ENCODE measurements around the gene INO80.

INO80 gene

DNA sequence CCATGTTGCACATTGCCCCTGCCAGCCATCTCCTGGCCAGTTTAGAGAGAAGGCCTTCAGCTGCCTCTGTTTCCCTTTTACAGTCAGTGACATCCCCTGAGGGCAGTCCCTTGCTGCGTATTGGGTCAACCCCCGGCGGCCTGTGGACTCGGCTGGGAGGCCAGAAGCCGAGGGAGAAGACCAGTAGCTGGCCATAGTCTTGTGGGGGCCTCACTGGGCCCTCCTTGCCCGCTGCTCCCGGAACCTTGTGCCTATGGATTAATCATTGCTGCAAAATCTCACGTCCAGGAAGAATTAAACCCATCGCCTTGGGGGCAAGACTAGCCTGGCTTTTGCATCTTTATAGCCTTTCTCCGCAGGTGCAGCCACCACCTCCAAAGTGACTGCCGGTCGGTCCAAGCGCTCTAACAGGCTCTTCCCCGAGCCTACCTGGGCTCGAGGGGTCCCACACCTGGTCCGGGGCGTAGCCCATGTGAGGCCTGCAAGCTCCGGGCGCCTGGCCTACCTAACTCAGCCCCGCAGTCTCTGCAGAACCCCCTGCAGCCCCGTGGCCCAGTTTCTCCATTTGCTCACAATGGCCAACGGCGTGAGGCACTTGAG lies 163.7 kb downstream of the INO80 start:
- Mint-ChIP-seq H3K27ac (peak overlapping the region; percentile 90), H3K27me3 (no peaks in the 10 kb centered on the region), H3K9me3 (ENCODE audit: low read depth) (no peaks in the 10 kb centered on the region), H3K4me1 (ENCODE audit: low read depth) (peaks cover 25% of the 10 kb centered on the region), H3K4me3 (peak overlapping the region; percentile 91), H3K36me3 (peaks cover 9% of the 10 kb centered on the region)

DNA sequence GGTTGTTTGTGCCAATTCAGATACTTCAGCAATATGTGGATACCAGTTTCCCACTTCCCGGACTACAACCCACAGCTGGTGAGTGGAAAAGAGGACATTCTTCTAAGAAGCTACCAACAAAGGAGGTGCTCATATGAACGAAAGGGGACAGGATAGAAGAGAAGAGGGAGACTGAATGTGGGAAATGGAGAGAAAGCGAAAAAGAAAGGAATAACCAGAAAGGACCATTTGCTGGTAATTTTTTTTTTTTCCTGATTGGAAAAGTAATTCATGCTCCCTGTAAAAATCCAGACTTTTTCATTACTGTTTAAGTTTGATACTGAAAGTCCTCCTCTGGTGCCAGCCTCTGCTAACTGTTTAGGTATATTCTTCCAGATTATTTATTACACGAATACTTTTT lies 164.3 kb downstream of the INO80 start:
- peak overlapping the region; percentile 91 for H3K4me3 Mint-ChIP-seq
- peaks cover 25% of the 10 kb centered on the region for H3K4me1 Mint-ChIP-seq (ENCODE audit: low read depth)
- H3K27me3 Mint-ChIP-seq: no peaks in the 10 kb centered on the region
- no peaks in the 10 kb centered on the region for H3K9me3 Mint-ChIP-seq (ENCODE audit: low read depth)
- H3K36me3 Mint-ChIP-seq: peaks cover 9% of the 10 kb centered on the region
- H3K27ac Mint-ChIP-seq: peak overlapping the region; percentile 84

DNA sequence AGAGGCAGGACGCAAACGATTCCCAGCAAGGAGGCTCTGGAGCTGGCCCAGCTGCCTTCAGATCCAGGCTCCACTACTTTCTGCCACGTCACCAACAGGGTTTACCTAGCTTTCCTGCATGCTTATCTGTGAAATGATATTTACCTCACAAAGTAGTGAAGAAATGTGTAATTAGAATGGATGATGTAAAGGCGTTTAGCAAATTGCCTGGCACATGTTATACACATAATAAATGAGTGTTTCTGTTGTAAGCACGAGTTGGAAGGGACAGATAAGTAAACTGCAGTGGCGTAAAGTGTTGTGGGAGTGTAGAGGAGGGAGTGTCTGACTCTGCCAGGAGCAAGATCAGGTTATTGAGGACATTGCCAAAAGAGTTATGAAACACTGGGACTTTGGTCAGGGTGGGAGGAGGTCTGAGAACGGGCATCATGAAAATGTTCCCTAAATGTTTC lies 166.3 kb downstream of the INO80 start:
- no peaks in the 10 kb centered on the region for H3K9me3 Mint-ChIP-seq (ENCODE audit: low read depth)

DNA sequence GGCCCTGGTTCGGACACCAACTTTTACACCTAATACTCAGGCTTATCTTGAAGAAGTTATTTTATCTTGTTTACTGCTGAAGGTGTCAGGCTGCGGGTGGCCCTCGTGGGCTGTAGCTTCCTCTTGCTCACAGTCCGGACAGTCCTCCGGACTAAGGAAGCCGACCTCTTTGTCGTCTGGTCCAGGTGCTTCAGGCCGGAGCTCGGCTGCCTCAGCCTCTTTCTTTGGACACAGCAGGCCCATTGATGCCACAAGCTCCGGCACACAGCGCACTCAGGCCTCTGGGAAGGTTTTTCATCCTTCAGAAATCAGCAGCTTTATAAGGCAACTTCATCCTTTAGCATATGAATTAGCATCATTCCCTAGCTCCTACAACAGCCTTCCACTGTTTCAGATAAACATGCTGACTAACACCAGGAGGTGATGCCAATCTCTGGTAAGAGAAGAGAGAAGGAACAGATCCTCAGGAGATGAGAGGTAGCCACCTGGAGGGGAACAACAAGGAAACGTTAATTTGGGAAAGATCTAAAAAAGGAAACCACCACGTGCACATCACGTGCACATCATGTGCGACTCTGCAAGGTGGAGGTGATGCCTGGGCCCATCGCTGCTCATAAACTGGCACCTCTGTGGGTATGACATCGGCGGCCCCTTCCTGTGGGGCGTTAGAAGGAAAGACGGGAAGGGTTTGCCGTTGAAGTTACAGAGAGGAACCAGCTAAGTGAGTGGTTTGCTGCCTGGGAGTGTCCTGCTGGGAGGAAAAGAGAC lies 167.2 kb downstream of the INO80 start:
- Mint-ChIP-seq H3K27me3 (no peaks in the 10 kb centered on the region), H3K4me3 (no peak overlapping the region), H3K4me1 (ENCODE audit: low read depth) (peaks cover 13% of the 10 kb centered on the region), H3K27ac (no peak overlapping the region), H3K9me3 (ENCODE audit: low read depth) (no peaks in the 10 kb centered on the region), H3K36me3 (peaks cover 3% of the 10 kb centered on the region)

More for the DNA sequence above, 166.3 kb downstream of the INO80 start:
- H3K27ac Mint-ChIP-seq: no peak overlapping the region
- H3K4me3 Mint-ChIP-seq: no peak overlapping the region
- no peaks in the 10 kb centered on the region for H3K27me3 Mint-ChIP-seq
- peaks cover 18% of the 10 kb centered on the region for H3K4me1 Mint-ChIP-seq (ENCODE audit: low read depth)
- H3K36me3 Mint-ChIP-seq: peaks cover 7% of the 10 kb centered on the region

DNA sequence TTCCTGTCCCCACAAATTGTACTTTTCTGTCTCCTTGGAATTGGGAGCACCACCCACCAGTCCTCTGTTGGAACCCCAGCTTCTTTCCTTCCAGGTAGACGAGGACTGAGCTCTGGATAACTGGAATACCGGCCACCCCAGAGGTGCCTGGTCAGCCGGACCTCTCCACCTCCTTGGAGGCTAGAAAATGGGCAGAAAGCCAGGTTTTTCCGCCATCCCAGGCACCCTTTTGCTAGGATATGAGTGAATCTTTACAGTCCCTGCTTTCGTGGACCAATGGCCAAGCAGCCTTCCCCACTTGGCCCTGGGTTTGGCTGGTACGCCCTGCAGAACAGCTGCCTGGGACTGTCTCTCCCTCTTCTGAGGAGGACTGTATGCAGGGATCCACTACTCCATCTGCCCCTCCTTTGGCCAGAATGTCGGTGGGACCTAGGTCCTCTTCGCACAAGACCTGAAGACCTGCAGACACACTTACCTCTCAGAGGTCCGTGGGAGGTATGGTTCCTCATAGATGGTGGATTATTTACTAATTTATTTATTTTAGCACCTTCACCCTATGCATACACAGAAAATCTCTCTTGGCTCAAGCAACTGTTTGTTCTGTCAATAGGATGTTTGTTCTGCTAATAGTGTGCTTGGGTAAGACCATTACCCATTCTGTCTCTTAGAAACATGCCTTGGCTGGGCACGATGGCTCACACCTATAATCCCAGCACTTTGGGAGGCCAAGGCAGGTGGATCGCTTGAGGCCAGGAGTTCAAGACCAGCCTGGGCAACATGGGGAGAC lies 171.4 kb downstream of the INO80 start:
- Mint-ChIP-seq H3K36me3 (peaks cover 3% of the 10 kb centered on the region), H3K9me3 (ENCODE audit: low read depth) (no peaks in the 10 kb centered on the region), H3K4me1 (ENCODE audit: low read depth) (peaks cover 24% of the 10 kb centered on the region), H3K4me3 (no peak overlapping the region), H3K27me3 (no peaks in the 10 kb centered on the region), H3K27ac (no peak overlapping the region)

GRCh38 chr15:40943764-40944365 lies 172.2 kb downstream of the INO80 start:
- Mint-ChIP-seq H3K4me3 (no peak overlapping the region), H3K27me3 (no peaks in the 10 kb centered on the region), H3K9me3 (ENCODE audit: low read depth) (no peaks in the 10 kb centered on the region), H3K36me3 (peaks cover 3% of the 10 kb centered on the region), H3K4me1 (ENCODE audit: low read depth) (peaks cover 27% of the 10 kb centered on the region), H3K27ac (peak overlapping the region; percentile 28)

DNA sequence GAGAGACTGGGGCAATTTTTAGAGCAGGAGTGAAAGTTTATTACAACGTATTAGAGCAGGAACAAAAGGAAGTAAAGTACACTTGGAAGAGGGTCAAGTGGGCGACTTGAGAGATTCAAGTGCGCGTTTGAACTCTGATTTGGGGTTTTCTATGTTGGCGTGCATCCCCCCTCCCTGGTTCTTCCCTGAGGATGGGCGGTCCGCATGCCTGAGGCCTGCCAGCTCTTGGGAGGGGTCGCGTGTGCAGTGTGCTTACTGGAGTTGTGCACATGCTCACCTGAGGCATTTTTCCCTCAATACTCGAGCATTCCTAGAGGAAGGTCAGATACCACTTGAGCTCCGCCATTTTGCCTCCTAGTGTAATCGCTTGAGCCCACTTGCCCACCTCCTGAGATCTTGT lies 173.2 kb downstream of the INO80 start:
- no peaks in the 10 kb centered on the region for H3K27me3 Mint-ChIP-seq
- peaks cover 3% of the 10 kb centered on the region for H3K36me3 Mint-ChIP-seq
- H3K4me1 Mint-ChIP-seq (ENCODE audit: low read depth): peaks cover 27% of the 10 kb centered on the region
- H3K9me3 Mint-ChIP-seq (ENCODE audit: low read depth): no peaks in the 10 kb centered on the region
- H3K27ac Mint-ChIP-seq: peak overlapping the region; percentile 41
- peak overlapping the region; percentile 80 for H3K4me3 Mint-ChIP-seq

DNA sequence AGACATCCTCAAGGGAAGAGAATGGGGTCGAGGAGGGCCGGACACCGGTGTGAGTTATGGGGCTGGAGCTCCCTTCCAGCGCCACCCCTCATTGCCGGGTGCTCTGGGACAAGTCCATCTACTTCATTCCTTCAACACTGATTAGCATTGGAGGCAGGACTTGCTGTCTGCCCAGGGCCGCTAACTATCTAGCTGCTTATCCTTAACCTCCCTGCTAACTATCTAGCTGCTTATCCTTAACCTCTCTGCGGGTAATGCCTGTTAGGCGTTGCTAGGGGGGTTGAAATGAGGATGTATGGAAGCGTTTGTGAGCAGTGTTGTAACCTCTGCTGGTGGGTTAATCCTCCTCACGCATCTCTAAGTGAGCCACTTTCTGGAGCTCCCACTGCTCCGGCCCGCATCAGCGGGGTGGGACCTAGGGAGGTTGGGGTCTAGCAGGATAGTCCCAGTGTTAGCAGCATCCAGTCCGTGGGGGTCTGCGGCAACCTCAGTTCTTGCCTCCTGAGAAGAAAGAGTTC lies 173.7 kb downstream of the INO80 start:
- Mint-ChIP-seq H3K36me3 (peaks cover 3% of the 10 kb centered on the region), H3K4me1 (ENCODE audit: low read depth) (peaks cover 27% of the 10 kb centered on the region), H3K27ac (peak overlapping the region; percentile 41), H3K9me3 (ENCODE audit: low read depth) (no peaks in the 10 kb centered on the region), H3K4me3 (peak overlapping the region; percentile 80), H3K27me3 (no peaks in the 10 kb centered on the region)

DNA sequence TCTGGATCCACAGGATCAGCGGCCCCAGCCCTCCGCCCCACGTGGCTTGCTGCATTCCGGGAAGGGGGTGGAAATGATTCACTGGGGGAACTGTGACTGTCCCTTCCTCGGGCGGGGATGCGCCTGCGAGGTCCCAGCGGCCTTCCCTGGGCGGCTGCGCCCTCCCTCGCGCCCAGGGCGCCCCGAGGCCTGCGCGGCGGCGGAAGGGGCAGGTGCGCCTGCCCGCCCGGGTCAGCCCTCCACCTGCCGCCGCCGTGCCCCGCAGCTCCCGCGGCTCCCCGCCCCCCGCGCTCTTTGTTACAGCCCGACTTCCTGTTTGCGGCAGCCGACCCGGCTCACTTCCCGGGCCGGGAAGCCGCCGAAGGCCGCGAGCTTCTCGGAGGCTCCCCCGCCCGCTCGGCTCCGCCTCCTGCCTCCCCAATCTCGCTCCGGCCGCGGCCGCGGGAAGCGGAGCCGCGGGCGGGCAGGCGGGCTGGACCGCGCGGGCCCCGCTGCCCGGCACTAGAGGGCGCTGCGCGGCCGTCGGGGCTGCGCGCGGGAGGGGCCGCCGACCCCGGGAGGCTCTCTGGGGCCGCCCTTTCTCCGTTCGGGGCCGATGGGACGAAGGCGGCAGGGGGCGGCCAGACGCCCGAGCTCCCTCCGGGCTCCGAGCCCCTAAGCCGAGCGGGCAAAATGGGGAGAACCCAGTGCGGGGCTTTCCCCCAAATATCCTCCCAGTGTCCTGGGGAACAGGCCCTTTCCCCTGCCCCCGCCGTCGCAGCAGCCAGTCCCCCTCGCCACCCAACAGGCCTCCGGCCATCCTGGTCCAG lies 174.3 kb downstream of the INO80 start:
- H3K4me3 Mint-ChIP-seq: peak overlapping the region; percentile 80
- no peaks in the 10 kb centered on the region for H3K27me3 Mint-ChIP-seq
- H3K36me3 Mint-ChIP-seq: peaks cover 3% of the 10 kb centered on the region
- H3K27ac Mint-ChIP-seq: peak overlapping the region; percentile 86
- peaks cover 27% of the 10 kb centered on the region for H3K4me1 Mint-ChIP-seq (ENCODE audit: low read depth)
- no peaks in the 10 kb centered on the region for H3K9me3 Mint-ChIP-seq (ENCODE audit: low read depth)

DNA sequence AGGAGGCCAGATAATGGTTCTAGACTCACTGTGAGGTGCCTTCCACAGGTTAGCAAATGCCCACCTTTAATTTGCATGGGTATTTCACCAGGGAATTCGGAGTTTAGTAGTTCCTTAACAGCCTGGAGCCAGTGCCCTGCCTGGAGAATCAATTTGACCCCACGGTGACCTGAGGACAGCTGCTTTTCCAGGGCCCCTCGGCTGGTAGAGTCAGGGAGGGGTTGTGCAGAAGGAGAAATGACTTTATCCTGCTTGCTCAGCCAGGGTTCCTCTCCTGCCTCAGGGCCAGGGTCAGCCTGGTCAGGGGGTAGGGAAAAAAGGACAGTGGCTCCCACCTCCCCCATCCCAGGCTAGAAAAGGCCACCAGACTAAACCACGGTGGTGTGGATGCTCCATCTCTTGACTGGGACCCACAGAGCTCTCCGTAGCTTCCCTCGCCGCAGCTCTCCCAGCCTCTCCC lies 175.0 kb downstream of the INO80 start:
- Mint-ChIP-seq H3K27ac (peak overlapping the region; percentile 86), H3K4me3 (peak overlapping the region; percentile 25), H3K4me1 (ENCODE audit: low read depth) (peaks cover 27% of the 10 kb centered on the region), H3K36me3 (peaks cover 2% of the 10 kb centered on the region), H3K9me3 (ENCODE audit: low read depth) (no peaks in the 10 kb centered on the region), H3K27me3 (no peaks in the 10 kb centered on the region)

DNA sequence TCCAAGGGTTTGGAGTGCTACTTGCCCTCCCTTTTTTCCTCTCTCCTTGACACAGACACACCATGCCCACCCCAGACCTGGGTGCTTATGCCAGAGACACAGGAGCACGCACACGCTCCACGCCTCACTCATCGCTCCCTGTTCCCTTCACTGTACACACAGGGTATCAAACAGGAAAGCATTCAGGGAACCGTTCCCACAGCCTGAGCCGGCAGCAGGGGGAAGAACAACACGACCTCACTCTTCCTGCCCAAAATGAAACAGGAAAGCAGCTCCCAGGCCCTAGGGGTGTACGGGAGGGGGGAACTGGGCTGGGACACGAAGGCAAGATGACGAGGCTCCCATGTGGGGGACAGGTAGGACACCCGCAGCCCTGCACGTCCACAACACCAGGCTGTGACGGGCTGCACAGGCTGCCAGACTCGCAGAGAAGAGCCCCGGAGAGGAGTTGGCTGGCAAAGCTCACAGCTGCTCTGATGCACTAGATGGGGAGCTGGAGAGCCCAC lies 175.7 kb downstream of the INO80 start:
- Mint-ChIP-seq H3K9me3 (ENCODE audit: low read depth) (no peaks in the 10 kb centered on the region), H3K27ac (peak overlapping the region; percentile 62), H3K36me3 (no peaks in the 10 kb centered on the region), H3K4me1 (ENCODE audit: low read depth) (peaks cover 26% of the 10 kb centered on the region), H3K27me3 (no peaks in the 10 kb centered on the region), H3K4me3 (peak overlapping the region; percentile 25)

GRCh38 chr15:40938536-40938870 lies 177.6 kb downstream of the INO80 start:
- H3K4me1 Mint-ChIP-seq (ENCODE audit: low read depth): peaks cover 23% of the 10 kb centered on the region
- H3K27ac Mint-ChIP-seq: no peak overlapping the region
- H3K27me3 Mint-ChIP-seq: peaks cover 2% of the 10 kb centered on the region
- H3K4me3 Mint-ChIP-seq: no peak overlapping the region
- H3K36me3 Mint-ChIP-seq: no peaks in the 10 kb centered on the region
- no peaks in the 10 kb centered on the region for H3K9me3 Mint-ChIP-seq (ENCODE audit: low read depth)

DNA sequence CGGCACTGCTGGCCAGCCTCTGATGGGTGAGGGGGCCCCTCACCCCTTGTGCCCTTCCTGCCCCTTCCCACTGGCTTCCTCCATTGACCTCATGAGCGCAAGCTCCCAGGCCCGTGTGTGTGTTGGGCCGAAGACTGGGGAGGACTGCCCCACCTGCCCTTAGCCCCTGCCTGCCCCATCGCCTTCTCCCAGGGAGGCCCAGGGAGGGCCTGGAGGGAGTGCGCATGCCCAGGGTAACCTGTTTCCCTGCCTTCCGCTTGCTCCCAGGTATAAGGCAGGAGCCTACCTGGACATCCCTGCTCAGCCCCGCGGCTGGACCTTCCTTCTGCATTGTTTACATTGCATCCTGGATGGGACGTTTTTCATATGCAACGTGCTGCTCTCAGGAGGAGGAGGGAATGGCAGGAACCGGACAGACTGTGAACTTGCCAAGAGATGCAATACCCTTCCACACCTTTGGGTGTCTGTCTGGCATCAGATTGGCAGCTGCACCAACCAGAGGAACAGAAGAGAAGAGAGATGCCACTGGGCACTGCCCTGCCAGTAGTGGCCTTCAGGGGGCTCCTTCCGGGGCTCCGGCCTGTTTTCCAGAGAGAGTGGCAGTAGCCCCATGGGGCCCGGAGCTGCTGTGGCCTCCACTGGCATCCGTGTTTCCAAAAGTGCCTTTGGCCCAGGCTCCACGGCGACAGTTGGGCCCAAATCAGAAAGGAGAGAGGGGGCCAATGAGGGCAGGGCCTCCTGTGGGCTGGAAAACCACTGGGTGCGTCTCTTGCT lies 178.1 kb downstream of the INO80 start:
- Mint-ChIP-seq H3K4me1 (ENCODE audit: low read depth) (peaks cover 19% of the 10 kb centered on the region), H3K27ac (no peak overlapping the region), H3K36me3 (no peaks in the 10 kb centered on the region), H3K27me3 (peaks cover 3% of the 10 kb centered on the region), H3K9me3 (ENCODE audit: low read depth) (no peaks in the 10 kb centered on the region), H3K4me3 (no peak overlapping the region)
